OCI-LY3 (cell line): Measurements from ENCODE around the gene EMX2.
A peak's percentile ranks its signal among the peaks of the same experiment; 100 is the strongest.

Experiments
- H2AFZ ChIP-seq: fragments of 200-600, 300-600 bp; shearing (Covaris generic); 2 replicates; pipeline ENCODE4 v1.6.0; 2014; ENCODE audit warnings: antibody characterized with exemption, low read depth, low read length
- H3K27ac ChIP-seq: fragments of 200-600, 300-600 bp; sonication (generic); 2 replicates; pipeline ENCODE4 v1.5.1; 2014; ENCODE audit warnings: mild to moderate bottlenecking, low read length, moderate library complexity, mixed read lengths
- H3K27me3 ChIP-seq: fragments of 200-600, 300-600 bp; sonication (generic); 2 replicates; pipeline ENCODE4 v1.6.1; 2014; ENCODE audit warnings: low read depth, low read length, mixed read lengths
- H3K36me3 ChIP-seq: fragments of 200-600, 300-600 bp; sonication (generic); replicated peaks from 2 replicates; pipeline ENCODE3; 2014; ENCODE audit warnings: low read depth, low read length, mixed read lengths
- H3K4me1 ChIP-seq: fragments of 300-600, 200-600 bp; sonication (generic); 2 replicates; pipeline ENCODE4 v1.6.1; 2014; ENCODE audit warnings: low read length, mixed read lengths
- H3K4me2 ChIP-seq: fragments of 200-600, 300-600 bp; sonication (generic); 2 replicates; pipeline ENCODE4 v1.6.1; 2014; ENCODE audit warnings: low read length, mixed read lengths
- H3K4me3 ChIP-seq: fragments of 300-600, 200-600 bp; sonication (generic); 2 replicates; pipeline ENCODE4 v1.5.1; 2014; ENCODE audit warnings: antibody characterized with exemption, mild to moderate bottlenecking, low read length, moderate library complexity
- H3K79me2 ChIP-seq: fragments of 300-600, 200-600 bp; shearing (Covaris generic); 2 replicates; pipeline ENCODE4 v1.6.1; 2014; ENCODE audit warnings: mild to moderate bottlenecking, low read length, mixed read lengths
- H3K9ac ChIP-seq: fragments of 300-600, 200-600 bp; shearing (Covaris generic); 2 replicates; pipeline ENCODE4 v1.6.0; 2014; ENCODE audit warnings: mild to moderate bottlenecking, low read length, moderate library complexity
- H3K9me3 ChIP-seq: fragments of 200-600, 300-600 bp; shearing (Covaris generic); 2 replicates; pipeline ENCODE4 v1.6.1; 2014; ENCODE audit warnings: low read length, mixed read lengths; ENCODE audit not compliant: insufficient read depth
- H4K20me1 ChIP-seq: fragments of 200-600, 300-600 bp; sonication (generic); 2 replicates; pipeline ENCODE4 v1.6.1; 2016; ENCODE audit warnings: low read length, mixed read lengths; ENCODE audit not compliant: insufficient read depth
- CTCF ChIP-seq: fragments of 200-600, 300-600 bp; sonication (generic); IDR thresholded peaks from 2 replicates; pipeline ENCODE4 v1.5.1; 2014; ENCODE audit warnings: antibody characterized with exemption, low read length, low read depth
- EZH2phosphoT487 ChIP-seq: fragments of 200-600 bp; shearing (Covaris generic); IDR thresholded peaks from 2 replicates; pipeline ENCODE4 v1.6.1; 2018; ENCODE audit warnings: antibody characterized with exemption, mixed run types, low read depth

EMX2 gene

GRCh38 chr10:117542706-117543224, at the start of gene EMX2:
Gene EMX2, plus strand, starts transcription at chr10:117542746. Its CDS starts 522 bp downstream, at chr10:117543268.
- no peak within 1 kb of the TSS for H3K4me2 ChIP-seq
- no peaks in the 10 kb centered on the region for H3K79me2 ChIP-seq
- TF ChIP-seq EZH2phosphoT487, result no peak
- no peak for TF ChIP-seq CTCF
- H3K27ac ChIP-seq, result no peak within 1 kb of the TSS
- no peaks in the 10 kb centered on the region for H4K20me1 ChIP-seq
- no peak within 1 kb of the TSS for H3K9ac ChIP-seq
- H3K36me3 ChIP-seq, result no peaks in the 10 kb centered on the region
- no peak within 1 kb of the TSS for H3K4me3 ChIP-seq
- no peaks in the 10 kb centered on the region for H3K27me3 ChIP-seq
- no peak within 1 kb of the TSS for H2AFZ ChIP-seq
- H3K9me3 ChIP-seq, result no peaks in the 10 kb centered on the region
- no peaks in the 10 kb centered on the region for H3K4me1 ChIP-seq

- Histone ChIP-seq H3K9ac (no peak overlapping the region), H3K4me2 (no peak overlapping the region), H3K4me3 (no peak overlapping the region), H3K27me3 (peaks cover 6% of the 10 kb centered on the region), H2AFZ (no peak overlapping the region), H3K9me3 (no peaks in the 10 kb centered on the region), H3K4me1 (no peaks in the 10 kb centered on the region), H3K36me3 (no peaks in the 10 kb centered on the region), H4K20me1 (no peaks in the 10 kb centered on the region), H3K27ac (no peak overlapping the region), H3K79me2 (no peaks in the 10 kb centered on the region)
- no peak for TF ChIP-seq EZH2phosphoT487
- no peak for TF ChIP-seq CTCF
Measured at GRCh38 chr10:117496031-117496430, 46.5 kb upstream of the EMX2 start.

- H3K27me3 ChIP-seq, result peaks cover 6% of the 10 kb centered on the region
- peak overlapping the region; percentile 54; the same call in 1 of the 2 replicates for H2AFZ ChIP-seq
- H3K4me1 ChIP-seq, result no peaks in the 10 kb centered on the region
- no peaks in the 10 kb centered on the region for H3K9me3 ChIP-seq
- H3K79me2 ChIP-seq, result no peaks in the 10 kb centered on the region
- H3K36me3 ChIP-seq, result no peaks in the 10 kb centered on the region
- H3K9ac ChIP-seq, result no peak overlapping the region
- no peak overlapping the region for H3K27ac ChIP-seq
- TF ChIP-seq CTCF (peak; percentile 77), EZH2phosphoT487 (no peak)
- no peaks in the 10 kb centered on the region for H4K20me1 ChIP-seq
- peak overlapping the region; percentile 41; the same call in 1 of the 2 replicates for H3K4me2 ChIP-seq
- no peak overlapping the region for H3K4me3 ChIP-seq
Measured at GRCh38 chr10:117496616-117497028, 45.9 kb upstream of the EMX2 start.

- Histone ChIP-seq H2AFZ (no peak overlapping the region), H3K9me3 (no peaks in the 10 kb centered on the region), H3K4me1 (no peaks in the 10 kb centered on the region), H3K79me2 (no peaks in the 10 kb centered on the region), H4K20me1 (no peaks in the 10 kb centered on the region), H3K4me3 (no peak overlapping the region), H3K4me2 (no peak overlapping the region), H3K9ac (no peak overlapping the region), H3K27me3 (peaks cover 6% of the 10 kb centered on the region; the same call in 1 of the 2 replicates), H3K36me3 (no peaks in the 10 kb centered on the region), H3K27ac (no peak overlapping the region)
- no peak for TF ChIP-seq EZH2phosphoT487
- TF ChIP-seq CTCF, result no peak
Measured at GRCh38 chr10:117497736-117498135, 44.8 kb upstream of the EMX2 start.
